DMS79 (cell line): ENCODE data around the gene FCSK.

Source experiments
- DNase-seq: peaks from one replicate; lab custom pipeline; 2025; lab: John Stamatoyannopoulos, UW

Gene FCSK

GRCh38 chr16:70524399-70524825 lies 70.0 kb downstream of the FCSK start:
- DNase-seq: peak; percentile 8

GRCh38 chr16:70526403-70526802 lies 72.0 kb downstream of the FCSK start:
- DNase-seq: no peak

- no peak for DNase-seq
These were observed 73.1 kb downstream of the FCSK start for GRCh38 chr16:70527315-70527996.

GRCh38 chr16:70529051-70529777 lies 74.8 kb downstream of the FCSK start:
- DNase-seq: no peak
